Mammary epithelial cell (primary cell): Measurements from ENCODE around the gene TMEM131L.

Experiments
- EZH2 ChIP-seq: IDR thresholded peaks from 2 replicates; pipeline ENCODE4 v1.6.1; 2012; ENCODE audit warnings: low read length, inconsistent platforms, borderline replicate concordance
- TF ChIP-seq, protein P1 (sequence below), 2 donors: IDR thresholded peaks in 1 of 2; conservative IDR thresholded peaks in 1 of 2; 2 replicates each; pipeline ENCODE4 v1.5.1; 2011 to 2012; ENCODE audit warnings: inconsistent platforms in 2 of 2, low read length in 2 of 2, mild to moderate bottlenecking in 2 of 2, control low read depth in 1 of 2, low read depth in 1 of 2; ENCODE audit not compliant: insufficient read depth in 1 of 2; ENCODE audit errors: extremely low read depth in 1 of 2

DNA sequence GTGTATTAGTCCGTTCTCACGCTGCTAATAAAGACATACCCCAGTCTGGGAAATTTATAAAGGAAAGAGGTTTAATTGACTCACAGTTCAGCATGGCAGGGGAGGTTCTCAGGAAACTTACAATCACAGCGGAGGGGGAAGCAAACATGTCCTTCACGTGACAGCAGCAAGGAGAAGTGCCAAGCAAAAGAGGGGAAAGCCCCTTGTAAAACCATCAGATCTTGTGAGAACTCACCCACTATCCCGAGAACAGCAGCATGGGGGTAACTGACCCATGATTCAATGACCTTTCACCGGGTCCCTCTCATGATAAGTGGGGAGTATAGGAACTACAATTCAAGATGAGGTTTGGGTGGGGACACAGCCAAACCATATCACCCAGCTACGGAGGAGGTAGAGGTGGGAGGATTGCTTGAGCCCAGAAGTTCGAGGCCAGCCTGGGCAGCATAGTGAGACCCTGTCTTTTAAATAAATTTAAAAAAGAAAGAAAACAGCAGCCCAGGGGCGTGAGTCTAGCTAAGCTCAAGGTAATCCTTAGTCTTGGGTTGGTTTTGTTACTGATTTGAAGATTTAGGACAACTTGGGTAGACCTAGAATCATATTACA lies 46.4 kb upstream of the TMEM131L start:
- TF ChIP-seq, protein P1, sequence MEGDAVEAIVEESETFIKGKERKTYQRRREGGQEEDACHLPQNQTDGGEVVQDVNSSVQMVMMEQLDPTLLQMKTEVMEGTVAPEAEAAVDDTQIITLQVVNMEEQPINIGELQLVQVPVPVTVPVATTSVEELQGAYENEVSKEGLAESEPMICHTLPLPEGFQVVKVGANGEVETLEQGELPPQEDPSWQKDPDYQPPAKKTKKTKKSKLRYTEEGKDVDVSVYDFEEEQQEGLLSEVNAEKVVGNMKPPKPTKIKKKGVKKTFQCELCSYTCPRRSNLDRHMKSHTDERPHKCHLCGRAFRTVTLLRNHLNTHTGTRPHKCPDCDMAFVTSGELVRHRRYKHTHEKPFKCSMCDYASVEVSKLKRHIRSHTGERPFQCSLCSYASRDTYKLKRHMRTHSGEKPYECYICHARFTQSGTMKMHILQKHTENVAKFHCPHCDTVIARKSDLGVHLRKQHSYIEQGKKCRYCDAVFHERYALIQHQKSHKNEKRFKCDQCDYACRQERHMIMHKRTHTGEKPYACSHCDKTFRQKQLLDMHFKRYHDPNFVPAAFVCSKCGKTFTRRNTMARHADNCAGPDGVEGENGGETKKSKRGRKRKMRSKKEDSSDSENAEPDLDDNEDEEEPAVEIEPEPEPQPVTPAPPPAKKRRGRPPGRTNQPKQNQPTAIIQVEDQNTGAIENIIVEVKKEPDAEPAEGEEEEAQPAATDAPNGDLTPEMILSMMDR (conservative IDR thresholded peaks at IDR 0.05 in 1 of 2, IDR thresholded peaks at IDR 0.05 in 1 of 2; ENCODE audit: extremely low read depth in 1 of 2, insufficient read depth in 1 of 2, low read depth in 1 of 2, low read length in 2 of 2) = no peak
- no peak for TF ChIP-seq EZH2
